ENCODE data around the gene FAM83B.

Gene FAM83B

GRCh38 chr6:54980511-54981275, 134.1 kb downstream of the FAM83B start:
- no peak for DNase-seq

GRCh38 chr6:54981276-54981609, 134.7 kb downstream of the FAM83B start:
- no peak for DNase-seq

- DNase-seq = no peak
These were observed 135.1 kb downstream of the FAM83B start for GRCh38 chr6:54981647-54982046.

- no peak for DNase-seq
These were observed 141.2 kb downstream of the FAM83B start for GRCh38 chr6:54987633-54988290.

- DNase-seq = no peak
These were observed 142.0 kb downstream of the FAM83B start for GRCh38 chr6:54988576-54988975.

DNA sequence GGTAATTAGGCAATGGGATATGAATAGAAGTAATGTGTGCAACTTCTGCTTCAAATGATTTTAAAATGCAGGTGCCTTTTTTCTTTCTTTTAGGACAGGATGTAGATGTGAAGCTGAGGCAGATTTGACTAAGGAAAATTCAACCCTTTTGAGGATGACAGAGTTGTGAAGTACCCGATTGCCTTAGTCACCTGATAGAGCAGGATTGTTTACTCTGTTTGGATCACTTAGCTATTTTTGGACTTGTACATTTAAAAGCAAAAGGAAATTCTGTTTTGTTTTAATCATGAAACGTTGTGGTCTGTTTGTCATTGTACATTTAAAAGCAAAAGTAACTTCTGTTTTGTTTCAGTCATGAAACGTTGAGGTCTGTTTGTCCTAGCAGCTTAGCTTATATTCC, 143.4 kb downstream of the FAM83B start:
- no peak for DNase-seq

All from MV-4-11 (cell line).